Heart left ventricle (tissue), 16 donors: Measurements from ENCODE around the gene BTG4. TPM values are rescaled to one million over a fixed set of nuclear protein-coding genes. Genes with fewer than 3 reads are reported as not detected.

Experiments used
- ATAC-seq, 4 donors: fragments of 200-7000 bp; cut with Tn5 transposase; one replicate each; pipeline ENCODE4 v1.9.1; 2020 to 2022; ENCODE audit warnings: moderate library complexity in 4 of 4, mild to moderate bottlenecking in 3 of 4, moderate number of reproducible peaks in 1 of 4
- DNase-seq, 5 donors: peaks; one replicate each; pipeline ENCODE4 v3.0.0-alpha.2; 2020
- H3K27ac ChIP-seq, 12 donors: fragments of 200-600 bp; sonication (generic) in 4 of 12; one replicate each; pipeline versions ENCODE4 v1.5.0 to v1.8.0; 2016 to 2022; ENCODE audit warnings: mild to moderate bottlenecking in 2 of 12
- H3K27me3 ChIP-seq, 9 donors: fragments of 200-600 bp; sonication (generic) in 2 of 9; one replicate each; pipeline versions ENCODE4 v1.5.1 to v1.8.0; 2016 to 2022; ENCODE audit warnings: mild to moderate bottlenecking in 3 of 9
- H3K36me3 ChIP-seq, 9 donors: fragments of 200-600 bp; sonication (generic) in 2 of 9; one replicate each; pipeline versions ENCODE4 v1.5.0 to v1.8.0; 2018 to 2022; ENCODE audit warnings: mild to moderate bottlenecking in 2 of 9
- H3K4me1 ChIP-seq, 12 donors: fragments of 200-600 bp; sonication (generic) in 4 of 12; one replicate each; pipeline versions ENCODE4 v1.5.0 to v1.8.0; 2016 to 2022; ENCODE audit warnings: mild to moderate bottlenecking in 3 of 12
- H3K4me3 ChIP-seq, 12 donors: fragments of 200-600 bp; sonication (generic) in 4 of 12; one replicate each; pipeline versions ENCODE4 v1.5.0 to v1.8.0; 2017 to 2022; ENCODE audit warnings: mild to moderate bottlenecking in 9 of 12, moderate library complexity in 4 of 12
- H3K9me3 ChIP-seq, 12 donors: fragments of 200-600 bp; sonication (generic) in 4 of 12; one replicate each; pipeline versions ENCODE4 v1.5.0 to v1.8.0; 2016 to 2022; ENCODE audit warnings: mild to moderate bottlenecking in 1 of 12
- POLR2A ChIP-seq, 2 donors: fragments of 450-650 bp; IDR thresholded peaks; one replicate each; pipeline ENCODE4 v1.6.1; 2017; ENCODE audit warnings: antibody characterized with exemption in 2 of 2, mild to moderate bottlenecking in 2 of 2, moderate library complexity in 2 of 2
- WGBS, 4 donors: extraction: QIAGEN DNeasy Blood & Tissue Kit in 2 of 4; methylation state at CpG; one replicate each; pipeline versions ENCODE4 v1.1.5 to v1.1.7; 2013 to 2018; 5-methylcytosine and 5-hydroxymethylcytosine counted together
- intact Hi-C, 10 donors: fragments of 100-400 bp; cut with DNase I; formaldehyde crosslinking; loops; one replicate each; pipeline versions ENCODE4 v1.11.1 to v1.14.2; 2022
- polyA plus RNA-seq, 2 donors: library from polyadenylated mRNA; stranded (reverse); fragments of 200-250 nt; gene quantifications; one replicate each; pipeline ENCODE4 v1.2.3, GENCODE V29; 2013
- total RNA-seq, 9 donors: library from RNA; depleted of rRNA in 2 of 9; stranded (reverse); fragments of >200 nt in 2 of 9; fragmentation: NEBNext Ultra II Directional in 3 of 9; extraction: Animal tissue kit (Norgen Biotek cat#: 25700) in 3 of 9; gene quantifications; one replicate each; pipeline versions ENCODE4 v1.1.0 to v1.2.4, GENCODE V29; 2016 to 2023
- TF ChIP-seq, protein P1 (sequence below), 12 donors: fragments of 200-600 bp; sonication (generic) in 4 of 12; IDR thresholded peaks; one replicate each; pipeline versions ENCODE4 v1.5.0 to v1.8.0; 2018 to 2022; ENCODE audit warnings: antibody characterized with exemption in 12 of 12, mild to moderate bottlenecking in 5 of 12
- donor health status: ischemic (EF 13 %, LVEDD 7.1; RV severe dilation, severe dysfunction).
- donor health status: healthy with polysubstance abuse.
- donor health status: DM: no; HTN: yes; CAD: no.
- donor health status: DM: no; HTN: no; CAD: no.
- donor health status: ischemic (EF 25% LVEDD 6.9; RV normal size, moderate dysfunction).
- donor health status: ischemic (EF 25% LVEDD 5.7; RV mildly dilated, moderate dysfunction).
- donor health status: healthy.
- donor health status: DM: yes; HTN: yes; CAD: no.
- donor health status: ischemic (EF 35%, LVEDD 5.7; RV mildly dilated, moderate dysfunction).
- donor health status: nonischemic (EF 11% LVEDD 7.7; RV severe dilation, severe dysfunction).
- donor health status: DM: yes; HTN: yes; CAD: no.
- donor health status: PGD.
- donor health status: ischemic (EF 29% LVEDD 5.4; RV normal size, mild dysfunction).
- donor health status: nonischemic (EF 23%, LVEDD 6.1; RV moderate dilation, normal function).

The BTG4 gene
- total and polyA plus RNA-seq, 11 donors = not detected

DNA sequence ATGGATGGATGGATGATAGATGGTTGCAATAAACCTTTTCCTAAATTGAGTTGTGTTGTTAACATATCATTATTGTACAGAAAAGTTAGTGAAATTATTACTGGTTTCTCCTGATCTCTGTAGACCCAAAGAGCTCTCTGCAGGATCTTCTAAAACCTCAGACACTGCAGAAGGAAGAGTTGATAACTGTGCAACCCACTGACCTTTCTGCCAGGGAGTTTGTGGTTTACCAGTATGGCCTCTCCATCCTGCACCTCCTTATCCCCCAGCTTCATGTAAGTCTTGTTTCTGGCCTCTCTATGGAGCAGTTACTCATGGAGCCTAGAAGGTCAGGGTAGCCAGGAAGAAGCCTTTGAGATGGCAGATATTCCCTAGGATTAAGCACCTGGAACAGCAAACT lies 45.6 kb downstream of the BTG4 start:
- H3K27me3 ChIP-seq = peaks cover 0 to 10% (median 0%) of the 10 kb centered on the region in 9 donors

DNA sequence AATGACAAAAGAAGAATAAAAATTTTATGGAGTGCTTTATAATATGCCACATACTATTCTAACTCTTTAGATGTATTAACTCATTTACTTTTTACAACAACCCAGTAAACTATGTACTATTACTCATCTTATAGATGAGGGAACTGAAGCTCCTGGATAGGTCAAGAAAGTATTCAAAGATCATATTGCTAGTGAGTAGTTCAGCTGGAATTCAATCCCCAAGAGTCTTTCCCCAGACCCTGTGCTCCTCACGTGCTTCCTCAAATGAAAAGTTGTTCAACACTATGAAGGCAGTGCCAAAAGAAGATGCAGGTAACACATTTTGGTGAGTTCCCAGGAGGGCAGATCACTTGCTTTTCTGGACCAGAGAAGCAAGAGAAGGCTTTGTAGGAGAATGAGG lies 46.8 kb downstream of the BTG4 start:
- peaks cover 0 to 9% (median 0%) of the 10 kb centered on the region in 12 donors for H3K4me1 ChIP-seq
- DNase-seq = no peak
- H3K4me3 ChIP-seq = no peak overlapping the region
- 73 to 84% (median 78%) methylated on average over 1 of the region's 1 CpG for WGBS, 4 donors
- H3K27me3 ChIP-seq = peaks cover 0 to 11% (median 0%) of the 10 kb centered on the region in 9 donors
- intact Hi-C loops = no loop called here
- ATAC-seq = no peak
- H3K27ac ChIP-seq = no peak overlapping the region
- H3K36me3 ChIP-seq = no peaks in the 10 kb centered on the region
- TF ChIP-seq, protein P1, sequence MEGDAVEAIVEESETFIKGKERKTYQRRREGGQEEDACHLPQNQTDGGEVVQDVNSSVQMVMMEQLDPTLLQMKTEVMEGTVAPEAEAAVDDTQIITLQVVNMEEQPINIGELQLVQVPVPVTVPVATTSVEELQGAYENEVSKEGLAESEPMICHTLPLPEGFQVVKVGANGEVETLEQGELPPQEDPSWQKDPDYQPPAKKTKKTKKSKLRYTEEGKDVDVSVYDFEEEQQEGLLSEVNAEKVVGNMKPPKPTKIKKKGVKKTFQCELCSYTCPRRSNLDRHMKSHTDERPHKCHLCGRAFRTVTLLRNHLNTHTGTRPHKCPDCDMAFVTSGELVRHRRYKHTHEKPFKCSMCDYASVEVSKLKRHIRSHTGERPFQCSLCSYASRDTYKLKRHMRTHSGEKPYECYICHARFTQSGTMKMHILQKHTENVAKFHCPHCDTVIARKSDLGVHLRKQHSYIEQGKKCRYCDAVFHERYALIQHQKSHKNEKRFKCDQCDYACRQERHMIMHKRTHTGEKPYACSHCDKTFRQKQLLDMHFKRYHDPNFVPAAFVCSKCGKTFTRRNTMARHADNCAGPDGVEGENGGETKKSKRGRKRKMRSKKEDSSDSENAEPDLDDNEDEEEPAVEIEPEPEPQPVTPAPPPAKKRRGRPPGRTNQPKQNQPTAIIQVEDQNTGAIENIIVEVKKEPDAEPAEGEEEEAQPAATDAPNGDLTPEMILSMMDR (IDR thresholded peaks at IDR 0.05) = no peak
- no peak for TF ChIP-seq POLR2A (IDR thresholded peaks at IDR 0.05)
- H3K9me3 ChIP-seq = no peaks in the 10 kb centered on the region

More for the DNA sequence above, 45.6 kb downstream of the BTG4 start:
- no peaks in the 10 kb centered on the region for H3K36me3 ChIP-seq
- TF ChIP-seq POLR2A (IDR thresholded peaks at IDR 0.05) = no peak
- TF ChIP-seq, protein P1 (IDR thresholded peaks at IDR 0.05) = no peak
- DNase-seq (no peak), ATAC-seq (no peak)
- H3K4me3 ChIP-seq = no peak overlapping the region
- intact Hi-C loops = no loop called here
- H3K27ac ChIP-seq = no peak overlapping the region
- H3K4me1 ChIP-seq = peaks cover 0 to 9% (median 0%) of the 10 kb centered on the region in 12 donors
- H3K9me3 ChIP-seq = no peaks in the 10 kb centered on the region

DNA sequence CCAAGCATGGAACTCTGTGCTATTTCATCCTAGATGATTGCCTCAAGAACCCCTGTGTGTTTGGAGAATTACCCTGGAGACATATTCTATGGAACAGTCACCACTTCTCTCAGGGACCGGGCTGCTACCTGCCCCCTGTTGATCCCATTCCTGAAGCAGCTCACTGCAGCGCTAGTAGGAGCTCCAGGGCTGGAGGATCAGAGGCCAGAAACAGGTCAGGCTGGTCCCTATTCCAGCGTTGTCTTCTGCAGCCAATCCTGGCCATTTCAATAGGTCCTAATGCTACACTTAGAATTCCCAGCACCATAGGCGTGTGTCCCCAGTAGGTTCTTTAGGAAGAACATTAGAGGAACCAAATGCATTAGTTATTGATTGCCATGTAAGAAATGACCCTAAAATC lies 48.9 kb downstream of the BTG4 start:
- H3K9me3 ChIP-seq = no peaks in the 10 kb centered on the region
- TF ChIP-seq, protein P1 (IDR thresholded peaks at IDR 0.05) = no peak
- TF ChIP-seq POLR2A (IDR thresholded peaks at IDR 0.05) = no peak
- DNase-seq = no peak
- ATAC-seq = no peak
- WGBS, 4 donors = 91 to 95% (median 94%) methylated on average over 4 of the region's 4 CpGs
- no peak overlapping the region for H3K4me3 ChIP-seq
- H3K27me3 ChIP-seq = peaks cover 0 to 28% (median 0%) of the 10 kb centered on the region in 9 donors
- no peaks in the 10 kb centered on the region for H3K36me3 ChIP-seq
- H3K27ac ChIP-seq = no peak overlapping the region
- intact Hi-C loops = no loop called here
- H3K4me1 ChIP-seq = no peaks in the 10 kb centered on the region

DNA sequence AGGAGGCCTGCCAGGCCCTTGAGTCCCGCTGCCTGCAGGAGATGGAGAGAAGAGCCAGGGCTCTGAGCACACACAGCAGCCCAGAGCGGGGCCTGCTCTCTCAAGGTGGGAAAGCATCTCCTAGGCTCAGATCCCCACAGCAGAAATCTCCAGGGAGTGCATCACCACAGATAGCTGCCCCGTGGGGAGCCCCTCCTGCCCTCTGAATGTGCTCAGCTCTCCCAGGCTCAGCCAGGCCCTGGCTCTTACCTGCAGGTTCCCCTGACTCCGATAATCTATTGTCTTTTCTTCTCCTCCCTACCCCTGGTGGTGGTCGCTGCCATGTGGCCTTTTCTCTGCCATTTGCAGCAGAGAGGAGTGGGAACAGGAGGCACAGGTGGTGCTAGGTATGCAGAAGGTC lies 49.9 kb downstream of the BTG4 start:
- Histone ChIP-seq H3K27me3 (peaks cover 0 to 33% (median 0%) of the 10 kb centered on the region in 9 donors), H3K4me1 (no peaks in the 10 kb centered on the region), H3K36me3 (no peaks in the 10 kb centered on the region), H3K27ac (no peak overlapping the region), H3K9me3 (no peaks in the 10 kb centered on the region), H3K4me3 (no peak overlapping the region)
- TF ChIP-seq POLR2A (IDR thresholded peaks at IDR 0.05) = no peak
- TF ChIP-seq, protein P1 (IDR thresholded peaks at IDR 0.05) = no peak
- WGBS, 4 donors = 69 to 81% (median 74%) methylated on average over 5 of the region's 5 CpGs
- DNase-seq (no peak), ATAC-seq (no peak)
- intact Hi-C loops = no loop called here
